ENCODE measurements around the gene TSKS.
"Not testable (repeated sequence)": the region's sequence is repeated elsewhere in the genome, so short reads cannot be mapped to it uniquely, and the experiment has no call there.

The TSKS gene

DNA sequence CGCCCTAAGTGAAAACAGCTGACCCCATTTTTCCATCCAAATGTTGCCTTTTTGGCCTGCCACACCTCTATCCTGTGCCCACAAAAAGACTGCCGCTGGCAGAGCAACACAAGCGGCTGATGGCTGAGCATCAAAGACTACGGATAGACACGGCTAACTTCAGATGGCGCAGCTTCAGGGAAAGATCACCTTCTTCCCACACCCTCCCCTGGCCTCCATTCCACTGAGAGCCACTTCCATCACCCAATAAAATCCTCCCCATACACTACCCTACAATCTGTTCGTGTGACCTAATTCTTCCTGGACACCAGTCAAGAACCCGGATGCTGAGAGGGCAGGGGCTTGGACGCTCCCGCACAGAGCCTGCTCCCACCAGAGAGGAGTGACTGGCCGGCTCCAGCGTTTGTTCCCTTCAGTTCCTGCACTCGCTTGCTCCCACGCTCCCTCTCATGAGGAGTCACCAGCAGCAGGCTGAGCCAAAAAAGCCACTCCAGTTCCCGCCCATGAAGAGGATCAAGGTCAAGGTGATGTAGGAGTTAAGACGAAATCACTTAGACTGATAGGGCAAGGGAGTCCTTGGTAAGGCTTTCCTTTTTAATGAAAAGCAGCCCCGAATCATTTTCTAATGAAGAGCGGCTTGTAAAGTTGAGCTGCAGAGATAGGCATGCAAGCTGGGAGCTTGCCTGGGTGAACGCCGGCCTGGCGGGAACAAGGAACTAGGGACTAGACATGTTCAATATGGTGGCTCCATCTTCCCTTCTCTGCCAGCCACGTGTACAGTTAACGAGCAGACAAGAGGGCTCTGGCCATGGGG, 35.7 kb downstream of the TSKS start:
- H3K9ac ChIP-seq, result no peak overlapping the region
- no peak overlapping the region for H2AFZ ChIP-seq (ENCODE audit: low read depth)

GRCh38 chr19:49719420-49719819, 43.7 kb downstream of the TSKS start:
- H3K36me3 ChIP-seq (ENCODE audit: insufficient read depth); H3K4me2 ChIP-seq; H3K4me1 ChIP-seq (ENCODE audit: low read depth, poor library complexity, severe bottlenecking); H3K9ac ChIP-seq; H2AFZ ChIP-seq (ENCODE audit: low read depth); H3K4me3 ChIP-seq (IDR thresholded peaks at IDR 0.05; ENCODE audit: insufficient read depth, low read depth, low read length); H4K20me1 ChIP-seq (ENCODE audit: insufficient read depth); H3K79me2 ChIP-seq (ENCODE audit: insufficient read depth, low read depth); H3K27ac ChIP-seq: not testable (repeated sequence)
- peaks cover 10% of the 10 kb centered on the region; the same call in 1 of the 2 replicates for H3K27me3 ChIP-seq (ENCODE audit: insufficient read depth, low read depth)

More for the DNA sequence above, 35.7 kb downstream of the TSKS start:
- no peaks in the 10 kb centered on the region for H3K4me1 ChIP-seq (ENCODE audit: low read depth, poor library complexity, severe bottlenecking)
- H3K36me3 ChIP-seq (ENCODE audit: insufficient read depth), result no peaks in the 10 kb centered on the region
- peaks cover 70% of the 10 kb centered on the region for H3K27me3 ChIP-seq (ENCODE audit: insufficient read depth, low read depth)
- no peaks in the 10 kb centered on the region for H3K79me2 ChIP-seq (ENCODE audit: insufficient read depth, low read depth)
- no peak overlapping the region for H3K4me3 ChIP-seq (IDR thresholded peaks at IDR 0.05; ENCODE audit: insufficient read depth, low read depth, low read length)
- H3K27ac ChIP-seq, result no peak overlapping the region
- TF ChIP-seq, protein P1, sequence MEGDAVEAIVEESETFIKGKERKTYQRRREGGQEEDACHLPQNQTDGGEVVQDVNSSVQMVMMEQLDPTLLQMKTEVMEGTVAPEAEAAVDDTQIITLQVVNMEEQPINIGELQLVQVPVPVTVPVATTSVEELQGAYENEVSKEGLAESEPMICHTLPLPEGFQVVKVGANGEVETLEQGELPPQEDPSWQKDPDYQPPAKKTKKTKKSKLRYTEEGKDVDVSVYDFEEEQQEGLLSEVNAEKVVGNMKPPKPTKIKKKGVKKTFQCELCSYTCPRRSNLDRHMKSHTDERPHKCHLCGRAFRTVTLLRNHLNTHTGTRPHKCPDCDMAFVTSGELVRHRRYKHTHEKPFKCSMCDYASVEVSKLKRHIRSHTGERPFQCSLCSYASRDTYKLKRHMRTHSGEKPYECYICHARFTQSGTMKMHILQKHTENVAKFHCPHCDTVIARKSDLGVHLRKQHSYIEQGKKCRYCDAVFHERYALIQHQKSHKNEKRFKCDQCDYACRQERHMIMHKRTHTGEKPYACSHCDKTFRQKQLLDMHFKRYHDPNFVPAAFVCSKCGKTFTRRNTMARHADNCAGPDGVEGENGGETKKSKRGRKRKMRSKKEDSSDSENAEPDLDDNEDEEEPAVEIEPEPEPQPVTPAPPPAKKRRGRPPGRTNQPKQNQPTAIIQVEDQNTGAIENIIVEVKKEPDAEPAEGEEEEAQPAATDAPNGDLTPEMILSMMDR (conservative IDR thresholded peaks at IDR 0.05; ENCODE audit: low read depth, low read length), result no peak
- no peaks in the 10 kb centered on the region for H4K20me1 ChIP-seq (ENCODE audit: insufficient read depth)
- no peak overlapping the region for H3K4me2 ChIP-seq

- Histone ChIP-seq H3K9ac (no peak overlapping the region), H4K20me1 (ENCODE audit: insufficient read depth) (no peaks in the 10 kb centered on the region), H3K27ac (no peak overlapping the region), H3K4me2 (no peak overlapping the region), H3K27me3 (ENCODE audit: insufficient read depth, low read depth) (peaks cover 7% of the 10 kb centered on the region; the same call in 1 of the 2 replicates), H2AFZ (ENCODE audit: low read depth) (no peak overlapping the region), H3K79me2 (ENCODE audit: insufficient read depth, low read depth) (no peaks in the 10 kb centered on the region), H3K4me1 (ENCODE audit: low read depth, poor library complexity, severe bottlenecking) (no peaks in the 10 kb centered on the region), H3K36me3 (ENCODE audit: insufficient read depth) (no peaks in the 10 kb centered on the region), H3K4me3 (IDR thresholded peaks at IDR 0.05; ENCODE audit: insufficient read depth, low read depth, low read length) (no peak overlapping the region)
- TF ChIP-seq, protein P1 (conservative IDR thresholded peaks at IDR 0.05; ENCODE audit: low read depth, low read length), result no peak
Measured at GRCh38 chr19:49718991-49719390, 44.1 kb downstream of the TSKS start.

DNA sequence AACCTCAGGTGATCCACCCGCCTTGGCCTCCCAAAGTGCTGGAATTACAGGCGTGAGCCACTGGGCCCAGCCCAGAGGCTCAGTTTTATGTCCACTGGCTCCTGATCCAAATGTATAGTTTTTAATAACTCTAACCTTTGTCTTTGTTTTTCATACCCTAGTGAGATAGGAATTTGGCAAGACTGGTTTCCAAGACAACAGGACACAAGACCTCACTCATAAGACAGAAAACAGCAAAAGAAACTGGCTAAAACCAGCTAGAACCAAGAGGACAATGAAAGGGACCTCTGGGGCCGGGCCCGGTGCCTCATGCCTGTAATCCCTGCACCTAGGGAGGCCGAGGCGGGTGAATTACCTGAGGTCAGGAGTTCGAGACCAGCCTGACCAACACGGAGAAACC, 44.6 kb downstream of the TSKS start:
- Histone ChIP-seq H3K36me3 (ENCODE audit: insufficient read depth) (no peaks in the 10 kb centered on the region), H3K79me2 (ENCODE audit: insufficient read depth, low read depth) (no peaks in the 10 kb centered on the region), H3K4me1 (ENCODE audit: low read depth, poor library complexity, severe bottlenecking) (no peaks in the 10 kb centered on the region), H3K4me2 (no peak overlapping the region), H3K4me3 (IDR thresholded peaks at IDR 0.05; ENCODE audit: insufficient read depth, low read depth, low read length) (no peak overlapping the region), H3K27me3 (ENCODE audit: insufficient read depth, low read depth) (peaks cover 2% of the 10 kb centered on the region; the same call in 1 of the 2 replicates), H2AFZ (ENCODE audit: low read depth) (no peak overlapping the region), H4K20me1 (ENCODE audit: insufficient read depth) (no peaks in the 10 kb centered on the region), H3K27ac (no peak overlapping the region), H3K9ac (no peak overlapping the region)
- TF ChIP-seq, protein P1 (conservative IDR thresholded peaks at IDR 0.05; ENCODE audit: low read depth, low read length), result no peak

DNA sequence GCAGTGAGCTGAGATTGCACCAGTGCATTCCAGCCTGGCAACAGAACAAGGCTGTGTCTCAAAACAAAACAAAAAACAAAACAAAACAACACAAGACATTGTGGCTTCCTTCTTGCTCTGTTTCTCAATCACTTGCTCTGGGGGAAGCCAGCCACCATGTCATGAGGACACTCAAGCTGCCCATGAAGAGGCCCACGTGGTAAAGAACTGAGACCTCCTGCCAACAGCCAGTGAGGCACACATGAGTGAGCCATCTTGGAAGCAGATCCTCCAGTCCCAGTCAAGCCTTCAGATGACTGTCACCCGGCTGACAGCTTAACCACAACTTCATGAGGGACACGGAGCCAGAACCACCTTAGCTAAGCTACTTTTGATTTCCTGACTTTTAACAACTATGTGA, 47.0 kb downstream of the TSKS start:
- Histone ChIP-seq H3K27me3 (ENCODE audit: insufficient read depth, low read depth) (no peaks in the 10 kb centered on the region), H2AFZ (ENCODE audit: low read depth) (no peak overlapping the region), H3K4me1 (ENCODE audit: low read depth, poor library complexity, severe bottlenecking) (no peaks in the 10 kb centered on the region), H4K20me1 (ENCODE audit: insufficient read depth) (no peaks in the 10 kb centered on the region), H3K9ac (no peak overlapping the region), H3K27ac (no peak overlapping the region), H3K4me3 (IDR thresholded peaks at IDR 0.05; ENCODE audit: insufficient read depth, low read depth, low read length) (no peak overlapping the region), H3K36me3 (ENCODE audit: insufficient read depth) (no peaks in the 10 kb centered on the region), H3K4me2 (no peak overlapping the region), H3K79me2 (ENCODE audit: insufficient read depth, low read depth) (no peaks in the 10 kb centered on the region)
- TF ChIP-seq, protein P1 (conservative IDR thresholded peaks at IDR 0.05; ENCODE audit: low read depth, low read length), result no peak
